Neural crest cell (in vitro differentiated cells): ENCODE measurements around the gene SLC2A2. TPM values are rescaled to one million over a fixed set of nuclear protein-coding genes. Genes with fewer than 3 reads are reported as not detected.

Source experiments
- DNase-seq: peaks from one replicate; pipeline ENCODE4 v3.0.0; 2021; ENCODE audit warnings: low read depth, mixed read lengths, low spot score
- H3K27ac Mint-ChIP-seq: one replicate; pipeline ENCODE4 v1.8.0; 2021; ENCODE audit warnings: mild to moderate bottlenecking, mixed read lengths; ENCODE audit not compliant: unreplicated experiment
- H3K27me3 Mint-ChIP-seq: 2 replicates; pipeline ENCODE4 v1.8.0; 2021; ENCODE audit warnings: low read depth, mild to moderate bottlenecking, mixed read lengths
- H3K36me3 Mint-ChIP-seq: 2 replicates; pipeline ENCODE4 v1.8.0; 2021; ENCODE audit warnings: low read depth, mild to moderate bottlenecking, mixed read lengths
- H3K4me1 Mint-ChIP-seq: 2 replicates; pipeline ENCODE4 v1.8.0; 2021; ENCODE audit warnings: mixed read lengths
- H3K4me3 Mint-ChIP-seq: one replicate; pipeline ENCODE4 v1.8.0; 2021; ENCODE audit warnings: mild to moderate bottlenecking, mixed read lengths
- H3K9me3 Mint-ChIP-seq: 2 replicates; pipeline ENCODE4 v1.8.0; 2021; ENCODE audit warnings: mixed read lengths
- CTCF ChIP-seq: fragments of 200-600 bp; sonication (generic); conservative IDR thresholded peaks from 2 replicates; pipeline ENCODE4 v1.5.0; 2021; ENCODE audit warnings: antibody characterized with exemption, mild to moderate bottlenecking
- total RNA-seq: library from RNA; stranded (reverse); gene quantifications from 2 replicates; pipeline ENCODE4 v1.2.1, GENCODE V29; 2021

SLC2A2 gene
- total RNA-seq, 1 donor from 2014 or later = not detected

- no peaks in the 10 kb centered on the region for H3K27me3 Mint-ChIP-seq
- no peaks in the 10 kb centered on the region for H3K4me1 Mint-ChIP-seq
- H3K27ac Mint-ChIP-seq = no peak overlapping the region
Measured at GRCh38 chr3:171057072-171057471, 30.6 kb upstream of the SLC2A2 start.

DNA sequence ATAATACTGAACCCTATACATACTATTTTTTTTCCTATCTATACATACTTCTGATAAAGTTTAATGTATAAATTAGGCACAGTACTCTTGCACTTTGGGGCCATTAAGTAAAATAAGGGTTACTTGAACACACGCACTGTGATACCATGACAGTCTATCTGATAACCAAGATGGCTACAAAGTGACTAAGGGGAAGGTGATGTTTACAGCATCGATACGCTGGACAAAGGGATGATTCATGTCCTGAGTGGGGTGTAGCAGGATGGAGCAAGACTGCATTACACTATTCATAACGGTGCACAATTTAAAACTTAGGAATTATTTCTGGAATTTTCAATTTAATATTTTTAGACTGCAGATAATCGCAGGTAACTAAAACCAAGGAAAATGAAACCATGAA lies 30.0 kb upstream of the SLC2A2 start:
- no peak for DNase-seq
- Mint-ChIP-seq H3K27me3 (no peaks in the 10 kb centered on the region), H3K36me3 (no peaks in the 10 kb centered on the region), H3K4me1 (no peaks in the 10 kb centered on the region), H3K4me3 (no peak overlapping the region), H3K27ac (no peak overlapping the region), H3K9me3 (peaks cover 5% of the 10 kb centered on the region)
- no peak for TF ChIP-seq CTCF

More at GRCh38 chr3:171057072-171057471, 30.6 kb upstream of the SLC2A2 start:
- no peak for TF ChIP-seq CTCF
- Mint-ChIP-seq H3K36me3 (peaks cover 2% of the 10 kb centered on the region), H3K9me3 (peaks cover 2% of the 10 kb centered on the region), H3K4me3 (no peak overlapping the region)
- DNase-seq = no peak

DNA sequence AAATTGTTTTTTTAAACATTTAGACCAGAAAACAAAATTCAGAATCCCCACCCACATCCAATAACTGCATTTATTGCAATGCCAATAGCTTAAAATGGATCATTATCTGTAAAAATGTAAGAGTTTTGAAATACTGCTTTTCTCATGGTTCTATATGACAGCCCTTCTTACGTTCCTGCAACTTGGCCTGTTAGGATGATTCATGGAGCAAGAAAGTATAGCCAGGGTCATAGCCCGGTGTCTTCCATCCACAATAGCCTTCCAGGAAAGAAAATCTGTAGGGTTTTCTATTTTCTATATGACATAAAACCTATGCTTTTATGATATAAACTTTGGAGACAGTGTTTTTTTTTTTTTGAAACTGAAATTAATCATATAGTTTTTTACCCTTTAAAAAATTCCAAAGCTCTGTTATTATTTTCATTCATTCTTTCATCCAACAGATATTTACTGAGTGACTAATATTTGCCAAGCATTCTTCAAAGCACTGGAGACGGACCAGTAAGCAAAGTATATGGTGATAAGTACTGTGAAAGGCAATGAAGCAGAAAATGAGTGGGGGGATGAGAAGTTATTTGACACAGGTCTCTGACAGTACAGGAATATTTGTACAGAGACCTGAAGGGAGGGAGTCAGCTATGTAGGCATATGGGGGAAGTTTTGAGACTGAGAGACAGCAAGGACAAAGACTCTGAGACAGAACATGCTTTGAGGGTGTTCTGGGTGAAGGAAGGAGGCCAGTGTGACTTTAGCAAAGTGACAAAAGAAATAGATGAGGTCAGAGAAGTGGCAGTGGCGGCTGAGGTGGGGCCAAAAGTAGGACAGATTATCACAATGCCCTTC lies 29.0 kb upstream of the SLC2A2 start:
- Mint-ChIP-seq H3K4me1 (peaks cover 2% of the 10 kb centered on the region), H3K36me3 (no peaks in the 10 kb centered on the region), H3K4me3 (no peak overlapping the region), H3K27me3 (no peaks in the 10 kb centered on the region), H3K9me3 (peaks cover 5% of the 10 kb centered on the region), H3K27ac (no peak overlapping the region)
- no peak for DNase-seq
- no peak for TF ChIP-seq CTCF

GRCh38 chr3:171054921-171055320 lies 28.4 kb upstream of the SLC2A2 start:
- no peaks in the 10 kb centered on the region for H3K36me3 Mint-ChIP-seq
- DNase-seq = no peak
- no peak overlapping the region for H3K4me3 Mint-ChIP-seq
- H3K9me3 Mint-ChIP-seq = peaks cover 5% of the 10 kb centered on the region
- peaks cover 6% of the 10 kb centered on the region for H3K4me1 Mint-ChIP-seq
- no peak for TF ChIP-seq CTCF
- no peaks in the 10 kb centered on the region for H3K27me3 Mint-ChIP-seq
- H3K27ac Mint-ChIP-seq = no peak overlapping the region

GRCh38 chr3:171054231-171054630 lies 27.7 kb upstream of the SLC2A2 start:
- no peaks in the 10 kb centered on the region for H3K27me3 Mint-ChIP-seq

More at GRCh38 chr3:171054231-171054630, 27.7 kb upstream of the SLC2A2 start:
- Mint-ChIP-seq H3K36me3 (no peaks in the 10 kb centered on the region), H3K27ac (no peak overlapping the region), H3K4me3 (no peak overlapping the region), H3K4me1 (peaks cover 11% of the 10 kb centered on the region), H3K9me3 (peaks cover 5% of the 10 kb centered on the region)
- DNase-seq = no peak
- TF ChIP-seq CTCF = no peak
